Mammary epithelial cell (primary cell): Measurements from ENCODE around the gene DAZAP1.

Experiments used
- EZH2 ChIP-seq: IDR thresholded peaks from 2 replicates; pipeline ENCODE4 v1.6.1; 2012; ENCODE audit warnings: low read length, inconsistent platforms, borderline replicate concordance
- TF ChIP-seq, protein P1 (sequence below), 2 donors: IDR thresholded peaks in 1 of 2; conservative IDR thresholded peaks in 1 of 2; 2 replicates each; pipeline ENCODE4 v1.5.1; 2011 to 2012; ENCODE audit warnings: inconsistent platforms in 2 of 2, low read length in 2 of 2, mild to moderate bottlenecking in 2 of 2, control low read depth in 1 of 2, low read depth in 1 of 2; ENCODE audit not compliant: insufficient read depth in 1 of 2; ENCODE audit errors: extremely low read depth in 1 of 2

DNA sequence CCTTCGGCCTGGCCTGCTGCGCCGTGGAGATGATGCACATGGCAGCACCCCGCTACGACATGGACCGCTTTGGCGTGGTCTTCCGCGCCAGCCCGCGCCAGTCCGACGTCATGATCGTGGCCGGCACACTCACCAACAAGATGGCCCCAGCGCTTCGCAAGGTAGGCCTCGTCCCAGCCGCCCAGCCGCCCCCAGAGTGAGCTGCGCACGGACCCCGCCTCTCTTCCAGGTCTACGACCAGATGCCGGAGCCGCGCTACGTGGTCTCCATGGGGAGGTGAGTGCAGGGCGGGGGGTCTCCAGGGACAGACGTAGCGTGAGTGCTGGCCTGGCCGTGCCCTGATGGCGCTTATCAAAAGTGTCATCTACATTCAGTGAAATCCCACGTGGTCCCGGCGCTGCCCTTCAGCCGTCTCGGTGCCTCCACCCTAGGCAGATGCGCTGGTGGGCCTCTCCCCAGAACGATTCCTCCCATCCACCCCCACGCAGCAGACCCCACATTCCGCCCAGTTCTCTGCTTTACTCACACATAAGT is 16.4 kb upstream of the DAZAP1 start:
- TF ChIP-seq EZH2, result no peak
- TF ChIP-seq, protein P1, sequence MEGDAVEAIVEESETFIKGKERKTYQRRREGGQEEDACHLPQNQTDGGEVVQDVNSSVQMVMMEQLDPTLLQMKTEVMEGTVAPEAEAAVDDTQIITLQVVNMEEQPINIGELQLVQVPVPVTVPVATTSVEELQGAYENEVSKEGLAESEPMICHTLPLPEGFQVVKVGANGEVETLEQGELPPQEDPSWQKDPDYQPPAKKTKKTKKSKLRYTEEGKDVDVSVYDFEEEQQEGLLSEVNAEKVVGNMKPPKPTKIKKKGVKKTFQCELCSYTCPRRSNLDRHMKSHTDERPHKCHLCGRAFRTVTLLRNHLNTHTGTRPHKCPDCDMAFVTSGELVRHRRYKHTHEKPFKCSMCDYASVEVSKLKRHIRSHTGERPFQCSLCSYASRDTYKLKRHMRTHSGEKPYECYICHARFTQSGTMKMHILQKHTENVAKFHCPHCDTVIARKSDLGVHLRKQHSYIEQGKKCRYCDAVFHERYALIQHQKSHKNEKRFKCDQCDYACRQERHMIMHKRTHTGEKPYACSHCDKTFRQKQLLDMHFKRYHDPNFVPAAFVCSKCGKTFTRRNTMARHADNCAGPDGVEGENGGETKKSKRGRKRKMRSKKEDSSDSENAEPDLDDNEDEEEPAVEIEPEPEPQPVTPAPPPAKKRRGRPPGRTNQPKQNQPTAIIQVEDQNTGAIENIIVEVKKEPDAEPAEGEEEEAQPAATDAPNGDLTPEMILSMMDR (conservative IDR thresholded peaks at IDR 0.05 in 1 of 2, IDR thresholded peaks at IDR 0.05 in 1 of 2; ENCODE audit: extremely low read depth in 1 of 2, insufficient read depth in 1 of 2, low read depth in 1 of 2, low read length in 2 of 2), result no peak
